IMR-90 (cell line): ENCODE data around the gene IL17RE. TPM values are rescaled to one million over a fixed set of nuclear protein-coding genes. Genes with fewer than 3 reads are reported as not detected.

Experiments used
- ATAC-seq: fragments of 200-7000 bp; cut with Tn5 transposase; 2 replicates; pipeline ENCODE4 v1.9.1; 2020; ENCODE audit warnings: low read depth, mild to moderate bottlenecking, moderate library complexity
- BruUV-seq: library from RNA; stranded (reverse); fragments of 400-500 nt; replicated peaks from 2 replicates; lab custom pipeline; 2021; lab: Mats Ljungman, UMichigan
- CTCF ChIA-PET: fragments of 300-600 bp; formaldehyde crosslinking; extraction: SDS; loops from one replicate; lab custom pipeline; 2021; ENCODE audit warnings: antibody characterized with exemption; lab: Yijun Ruan, JAX
- POLR2A ChIA-PET: fragments of 300-600 bp; sonication (Branson Sonifier 250); formaldehyde crosslinking; loops from one replicate; lab custom pipeline; 2022; ENCODE audit warnings: antibody characterized with exemption; ENCODE audit not compliant: unreplicated experiment; lab: Charles Lee
- DNase-seq: peaks from one replicate; pipeline ENCODE4 v3.0.0; 2013
- H2AFZ ChIP-seq: replicated peaks from 2 replicates; pipeline ENCODE3; 2013; ENCODE audit warnings: low read length, mild to moderate bottlenecking; ENCODE audit not compliant: poor library complexity
- H2AK5ac ChIP-seq: 2 replicates; pipeline ENCODE4 v1.6.1; 2013; ENCODE audit warnings: low read depth, low read length, inconsistent platforms
- H2AK9ac ChIP-seq: replicated peaks from 2 replicates; pipeline ENCODE3; 2013; ENCODE audit warnings: mild to moderate bottlenecking, low read depth, low read length, moderate library complexity; ENCODE audit not compliant: poor library complexity
- H2BK120ac ChIP-seq: 2 replicates; pipeline ENCODE4 v1.6.1; 2013; ENCODE audit warnings: low read depth, low read length, inconsistent platforms
- H2BK15ac ChIP-seq: 3 replicates; pipeline ENCODE4 v1.6.1; 2013; ENCODE audit warnings: low read depth, low read length, inconsistent platforms
- H2BK20ac ChIP-seq: 2 replicates; pipeline ENCODE4 v1.6.1; 2013; ENCODE audit warnings: low read depth, mild to moderate bottlenecking, inconsistent platforms, low read length, moderate library complexity
- H2BK5ac ChIP-seq: 2 replicates; pipeline ENCODE4 v1.6.1; 2013; ENCODE audit warnings: mild to moderate bottlenecking, low read depth, low read length, inconsistent platforms; ENCODE audit not compliant: poor library complexity, severe bottlenecking
- H3K14ac ChIP-seq: replicated peaks from 2 replicates; pipeline ENCODE4 v1.6.1; 2013; ENCODE audit warnings: low read depth, low read length, inconsistent platforms
- H3K18ac ChIP-seq: 2 replicates; pipeline ENCODE4 v1.6.1; 2013; ENCODE audit warnings: low read depth, low read length, control low read depth
- H3K23ac ChIP-seq: 2 replicates; pipeline ENCODE4 v1.6.1; 2013; ENCODE audit warnings: low read depth, low read length, inconsistent platforms
- H3K27ac ChIP-seq: 2 replicates; pipeline ENCODE4 v1.5.1; 2013; ENCODE audit warnings: mild to moderate bottlenecking, control low read depth, low read length; ENCODE audit not compliant: insufficient read depth
- H3K27me3 ChIP-seq: 2 replicates; pipeline ENCODE4 v1.6.1; 2013; ENCODE audit warnings: low read length; ENCODE audit not compliant: control insufficient read depth, insufficient read depth
- H3K36me3 ChIP-seq: 2 replicates; pipeline ENCODE4 v1.6.1; 2013; ENCODE audit warnings: low read length, mixed read lengths; ENCODE audit not compliant: control insufficient read depth, insufficient read depth
- H3K4ac ChIP-seq: 2 replicates; pipeline ENCODE4 v1.6.1; 2013; ENCODE audit warnings: low read depth, low read length, inconsistent platforms
- H3K4me1 ChIP-seq: 2 replicates; pipeline ENCODE4 v1.6.1; 2013; ENCODE audit warnings: low read length, mixed read lengths; ENCODE audit not compliant: control insufficient read depth, insufficient read depth
- H3K4me2 ChIP-seq: 2 replicates; pipeline ENCODE4 v1.6.1; 2013; ENCODE audit warnings: low read depth, mild to moderate bottlenecking, control low read depth, low read length, moderate library complexity
- H3K4me3 ChIP-seq: 2 replicates; pipeline ENCODE4 v1.5.1; 2013; ENCODE audit warnings: low read depth, mild to moderate bottlenecking, control low read depth, low read length, moderate library complexity; ENCODE audit not compliant: insufficient read depth
- H3K56ac ChIP-seq: 2 replicates; pipeline ENCODE4 v1.6.1; 2013; ENCODE audit warnings: low read length, inconsistent platforms; ENCODE audit not compliant: insufficient read depth; ENCODE audit errors: extremely low read depth
- H3K79me1 ChIP-seq, 2 experiments: 2 replicates each; pipeline ENCODE4 v1.6.1; 2013; ENCODE audit warnings: low read length in 2 of 2, inconsistent platforms in 1 of 2, low read depth in 1 of 2
- H3K9ac ChIP-seq: 2 replicates; pipeline ENCODE4 v1.6.1; 2013; ENCODE audit warnings: low read depth, low read length, control low read depth
- H3K9me1 ChIP-seq: 2 replicates; pipeline ENCODE4 v1.6.1; 2013; ENCODE audit warnings: low read length, inconsistent platforms; ENCODE audit not compliant: insufficient read depth
- H3K9me3 ChIP-seq: 2 replicates; pipeline ENCODE4 v1.6.1; 2013; ENCODE audit warnings: low read length; ENCODE audit not compliant: control insufficient read depth, insufficient read depth
- H4K20me1 ChIP-seq: 2 replicates; pipeline ENCODE4 v1.6.1; 2013; ENCODE audit warnings: low read length, inconsistent platforms; ENCODE audit not compliant: insufficient read depth
- H4K5ac ChIP-seq: 2 replicates; pipeline ENCODE4 v1.6.1; 2013; ENCODE audit warnings: mild to moderate bottlenecking, low read depth, low read length, control low read depth
- H4K8ac ChIP-seq, 2 experiments: 2 replicates each; pipeline ENCODE4 v1.6.1; 2013; ENCODE audit warnings: low read depth in 2 of 2, low read length in 2 of 2, control low read depth in 1 of 2, inconsistent platforms in 1 of 2
- H4K91ac ChIP-seq: 2 replicates; pipeline ENCODE4 v1.6.1; 2013; ENCODE audit warnings: low read depth, low read length, inconsistent platforms; ENCODE audit not compliant: insufficient read depth
- BHLHE40 ChIP-seq: fragments of 150-350 bp; IDR thresholded peaks from 2 replicates; pipeline ENCODE4 v1.6.1; 2016; ENCODE audit warnings: mild to moderate bottlenecking, low read depth, low read length
- CHD1 ChIP-seq: IDR thresholded peaks from 2 replicates; pipeline ENCODE4 v1.6.1; 2012; ENCODE audit warnings: low read depth, low read length, improper control_type of control experiment
- FOS ChIP-seq: fragments of 150-350 bp; IDR thresholded peaks from 2 replicates; pipeline ENCODE4 v1.6.1; 2016; ENCODE audit warnings: low read depth, low read length
- MAFK ChIP-seq: IDR thresholded peaks from 2 replicates; pipeline ENCODE4 v1.6.1; 2012; ENCODE audit warnings: low read depth, low read length, improper control_type of control experiment
- MXI1 ChIP-seq: IDR thresholded peaks from 2 replicates; pipeline ENCODE4 v1.6.1; 2012; ENCODE audit warnings: low read depth, mild to moderate bottlenecking, low read length, moderate library complexity, borderline replicate concordance
- NFE2L2 ChIP-seq: fragments of 150-350 bp; IDR thresholded peaks from 2 replicates; pipeline ENCODE4 v1.6.1; 2016; ENCODE audit warnings: low read depth, mild to moderate bottlenecking, low read length
- RAD21 ChIP-seq: IDR thresholded peaks from 2 replicates; pipeline ENCODE4 v1.6.1; 2012; ENCODE audit warnings: low read length, improper control_type of control experiment
- RCOR1 ChIP-seq: IDR thresholded peaks from 2 replicates; pipeline ENCODE4 v1.6.1; 2012; ENCODE audit warnings: mild to moderate bottlenecking, low read length, improper control_type of control experiment; ENCODE audit not compliant: insufficient replicate concordance
- RFX5 ChIP-seq: IDR thresholded peaks from 2 replicates; pipeline ENCODE4 v1.8.0; 2012; ENCODE audit warnings: low read depth, mild to moderate bottlenecking, low read length, moderate library complexity
- WGBS, 2 experiments: methylation state at CpG; one replicate each; pipeline versions ENCODE4 v1.1.5 to v1.1.7; 2013; ENCODE audit warnings: missing lambda C conversion rate in 2 of 2; ENCODE audit not compliant: insufficient read length in 1 of 2; ENCODE audit errors: extremely low coverage in 2 of 2; 5-methylcytosine and 5-hydroxymethylcytosine counted together
- dilution Hi-C: fragments of 300-500 bp; cut with HindIII; formaldehyde crosslinking; loops from one replicate; pipeline ENCODE4 v1.14.3; 2018; ENCODE audit warnings: low sequenced_read_pairs; ENCODE audit not compliant: unreplicated experiment
- in situ Hi-C: fragments of 300-500 bp; cut with MboI; formaldehyde crosslinking; loops from 3 replicates; pipeline ENCODE4 v1.14.3; 2019; ENCODE audit warnings: low sequenced_read_pairs, inconsistent platforms, mixed read lengths
- intact Hi-C: fragments of 100-400 bp; cut with micrococcal nuclease; formaldehyde crosslinking; loops from 2 replicates; pipeline ENCODE4 v1.10.0; 2022
- polyA plus RNA-seq, 3 experiments: library from polyadenylated mRNA; depleted of rRNA; stranded (reverse); fragments of >200 nt; gene quantifications; 2 replicates each; pipeline ENCODE4 v1.2.3, GENCODE V29; 2012; ENCODE audit warnings: low replicate concordance in 1 of 3
- total RNA-seq: library from RNA; depleted of rRNA; stranded (reverse); fragments of >200 nt; gene quantifications from 2 replicates; pipeline ENCODE4 v1.2.3, GENCODE V29; 2012
- TF ChIP-seq, protein P1 (sequence below): conservative IDR thresholded peaks from 2 replicates; pipeline ENCODE4 v1.5.1; 2012; ENCODE audit warnings: mild to moderate bottlenecking, low read depth, low read length, improper control_type of control experiment
- TF ChIP-seq, protein P2 (sequence below): fragments of 150-350 bp; IDR thresholded peaks from 2 replicates; pipeline ENCODE4 v1.6.1; 2017; ENCODE audit warnings: mild to moderate bottlenecking, antibody characterized with exemption, low read length, low read depth
- TF ChIP-seq, protein P3 (sequence below): fragments of 150-350 bp; IDR thresholded peaks from 2 replicates; pipeline ENCODE4 v1.6.1; 2016; ENCODE audit warnings: low read depth, mild to moderate bottlenecking, low read length, moderate library complexity, borderline replicate concordance

IL17RE gene
- total and polyA plus RNA-seq, 2 of the 4 experiments (the other 2 are of a cell fraction), result 0.90 to 7.2 TPM

DNA sequence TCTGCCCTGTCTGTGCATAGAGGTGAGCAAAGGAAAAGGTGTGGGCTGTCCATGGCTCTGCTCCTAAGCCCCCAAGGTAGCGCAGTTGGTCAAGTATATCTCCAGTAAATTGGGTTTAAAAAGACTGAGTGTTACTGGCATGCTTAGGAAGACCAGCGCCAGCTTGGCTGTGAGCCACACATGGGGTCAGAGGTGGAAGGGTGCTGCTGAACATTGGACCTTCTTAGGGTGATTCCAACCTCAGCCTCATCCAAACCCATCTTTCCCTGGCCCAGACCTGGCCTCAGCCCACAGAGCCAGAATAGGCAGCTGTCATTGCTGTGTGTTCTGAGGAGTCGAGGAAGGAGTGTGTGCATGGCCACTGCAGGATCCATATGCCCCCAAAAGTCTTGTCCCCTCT, 5.6 kb downstream of the IL17RE start:
- DNase-seq, result no peak
- no CpG with 5 or more reads among the region's 3 CpGs for WGBS, 2 experiments
- Histone ChIP-seq H3K79me1 (peaks cover 0 to 8% of the 10 kb centered on the region in 2 experiments; a peak in 2 of 4 replicates), H3K18ac (no peak overlapping the region), H2AK9ac (no peak overlapping the region), H3K9ac (no peak overlapping the region), H4K91ac (no peak overlapping the region), H3K23ac (no peak overlapping the region), H2BK15ac (no peak overlapping the region), H3K36me3 (no peaks in the 10 kb centered on the region), H3K9me1 (peaks cover 9% of the 10 kb centered on the region), H3K4me1 (peaks cover 4% of the 10 kb centered on the region), H4K20me1 (no peaks in the 10 kb centered on the region), H2BK120ac (no peak overlapping the region), H3K4ac (no peak overlapping the region), H2BK5ac (no peak overlapping the region), H3K27ac (no peak overlapping the region), H3K56ac (no peak overlapping the region), H2AK5ac (no peak overlapping the region), H4K5ac (no peak overlapping the region), H3K14ac (no peak overlapping the region), H3K9me3 (no peaks in the 10 kb centered on the region), H3K27me3 (no peaks in the 10 kb centered on the region), H3K4me2 (no peak overlapping the region), H4K8ac (no peak overlapping the region), H2BK20ac (no peak overlapping the region), H3K4me3 (no peak overlapping the region), H2AFZ (no peak overlapping the region)
- in situ Hi-C loops (no loop called here), intact Hi-C loops (no loop called here), dilution Hi-C loops (no loop called here)
- no peak for ATAC-seq
- TF ChIP-seq MAFK, result no peak
- TF ChIP-seq MXI1, result no peak
- TF ChIP-seq NFE2L2, result no peak
- TF ChIP-seq, protein P1, sequence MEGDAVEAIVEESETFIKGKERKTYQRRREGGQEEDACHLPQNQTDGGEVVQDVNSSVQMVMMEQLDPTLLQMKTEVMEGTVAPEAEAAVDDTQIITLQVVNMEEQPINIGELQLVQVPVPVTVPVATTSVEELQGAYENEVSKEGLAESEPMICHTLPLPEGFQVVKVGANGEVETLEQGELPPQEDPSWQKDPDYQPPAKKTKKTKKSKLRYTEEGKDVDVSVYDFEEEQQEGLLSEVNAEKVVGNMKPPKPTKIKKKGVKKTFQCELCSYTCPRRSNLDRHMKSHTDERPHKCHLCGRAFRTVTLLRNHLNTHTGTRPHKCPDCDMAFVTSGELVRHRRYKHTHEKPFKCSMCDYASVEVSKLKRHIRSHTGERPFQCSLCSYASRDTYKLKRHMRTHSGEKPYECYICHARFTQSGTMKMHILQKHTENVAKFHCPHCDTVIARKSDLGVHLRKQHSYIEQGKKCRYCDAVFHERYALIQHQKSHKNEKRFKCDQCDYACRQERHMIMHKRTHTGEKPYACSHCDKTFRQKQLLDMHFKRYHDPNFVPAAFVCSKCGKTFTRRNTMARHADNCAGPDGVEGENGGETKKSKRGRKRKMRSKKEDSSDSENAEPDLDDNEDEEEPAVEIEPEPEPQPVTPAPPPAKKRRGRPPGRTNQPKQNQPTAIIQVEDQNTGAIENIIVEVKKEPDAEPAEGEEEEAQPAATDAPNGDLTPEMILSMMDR, result no peak
- TF ChIP-seq, protein P2, sequence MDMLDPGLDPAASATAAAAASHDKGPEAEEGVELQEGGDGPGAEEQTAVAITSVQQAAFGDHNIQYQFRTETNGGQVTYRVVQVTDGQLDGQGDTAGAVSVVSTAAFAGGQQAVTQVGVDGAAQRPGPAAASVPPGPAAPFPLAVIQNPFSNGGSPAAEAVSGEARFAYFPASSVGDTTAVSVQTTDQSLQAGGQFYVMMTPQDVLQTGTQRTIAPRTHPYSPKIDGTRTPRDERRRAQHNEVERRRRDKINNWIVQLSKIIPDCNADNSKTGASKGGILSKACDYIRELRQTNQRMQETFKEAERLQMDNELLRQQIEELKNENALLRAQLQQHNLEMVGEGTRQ, result no peak
- no peak for TF ChIP-seq RAD21
- TF ChIP-seq CHD1, result no peak
- no peak for TF ChIP-seq RCOR1
- TF ChIP-seq, protein P3, sequence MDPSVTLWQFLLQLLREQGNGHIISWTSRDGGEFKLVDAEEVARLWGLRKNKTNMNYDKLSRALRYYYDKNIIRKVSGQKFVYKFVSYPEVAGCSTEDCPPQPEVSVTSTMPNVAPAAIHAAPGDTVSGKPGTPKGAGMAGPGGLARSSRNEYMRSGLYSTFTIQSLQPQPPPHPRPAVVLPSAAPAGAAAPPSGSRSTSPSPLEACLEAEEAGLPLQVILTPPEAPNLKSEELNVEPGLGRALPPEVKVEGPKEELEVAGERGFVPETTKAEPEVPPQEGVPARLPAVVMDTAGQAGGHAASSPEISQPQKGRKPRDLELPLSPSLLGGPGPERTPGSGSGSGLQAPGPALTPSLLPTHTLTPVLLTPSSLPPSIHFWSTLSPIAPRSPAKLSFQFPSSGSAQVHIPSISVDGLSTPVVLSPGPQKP, result no peak
- no peak for TF ChIP-seq BHLHE40
- no peak for TF ChIP-seq FOS
- no peak for TF ChIP-seq RFX5
- ChIA-PET CTCF (no interaction called here), POLR2A (no interaction called here)
- BruUV-seq, result no TSS peak
